HEK293 (cell line): ENCODE measurements around the gene ABCA3.

Experiments used
- CTCF ChIP-seq: fragments of 450-650 bp; formaldehyde crosslinking; IDR thresholded peaks from 2 replicates; pipeline ENCODE4 v1.5.1; 2016; ENCODE audit warnings: missing biosample characterization, missing genetic modification characterization
- ZNF266 ChIP-seq: fragments of 450-650 bp; formaldehyde crosslinking; IDR thresholded peaks from 2 replicates; pipeline ENCODE4 v1.5.1; 2016; ENCODE audit warnings: missing biosample characterization, missing genetic modification characterization, low read depth
- ZNF362 ChIP-seq: fragments of 450-650 bp; formaldehyde crosslinking; IDR thresholded peaks from 2 replicates; pipeline ENCODE4 v1.5.1; 2016; ENCODE audit warnings: missing biosample characterization, missing genetic modification characterization
- ZNF768 ChIP-seq: fragments of 450-650 bp; formaldehyde crosslinking; IDR thresholded peaks from 2 replicates; pipeline ENCODE4 v1.5.1; 2018; ENCODE audit warnings: missing biosample characterization, mild to moderate bottlenecking, missing genetic modification characterization

- TF ChIP-seq CTCF (tag by site-specific recombination) (no peak), ZNF768 (tag by site-specific recombination) (no peak), ZNF266 (tag by site-specific recombination) (no peak), ZNF362 (tag by site-specific recombination) (no peak)
Measured at GRCh38 chr16:2244926-2245795, 95.4 kb downstream of the ABCA3 start.
